Measurements from ENCODE around the gene NID1.

DNA sequence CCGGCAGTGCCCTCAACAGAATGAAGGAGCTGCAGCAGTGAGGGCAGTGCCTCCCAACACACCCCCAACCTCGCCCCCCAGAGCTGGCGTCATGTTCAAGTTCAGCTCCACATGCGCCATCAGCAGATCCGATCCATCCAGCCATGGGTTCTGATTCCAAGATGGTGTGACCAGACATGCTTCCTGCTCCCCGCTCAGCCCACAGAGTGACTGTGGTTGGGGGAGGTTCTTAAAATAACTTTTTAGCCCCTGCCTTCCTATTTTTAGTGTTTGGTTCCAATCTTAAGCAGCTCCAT lies 47.4 kb upstream of the NID1 start:
- no peak for TF ChIP-seq EZH2 (IDR thresholded peaks at IDR 0.05; ENCODE audit: insufficient read depth, low read length)
- TF ChIP-seq, protein P1, sequence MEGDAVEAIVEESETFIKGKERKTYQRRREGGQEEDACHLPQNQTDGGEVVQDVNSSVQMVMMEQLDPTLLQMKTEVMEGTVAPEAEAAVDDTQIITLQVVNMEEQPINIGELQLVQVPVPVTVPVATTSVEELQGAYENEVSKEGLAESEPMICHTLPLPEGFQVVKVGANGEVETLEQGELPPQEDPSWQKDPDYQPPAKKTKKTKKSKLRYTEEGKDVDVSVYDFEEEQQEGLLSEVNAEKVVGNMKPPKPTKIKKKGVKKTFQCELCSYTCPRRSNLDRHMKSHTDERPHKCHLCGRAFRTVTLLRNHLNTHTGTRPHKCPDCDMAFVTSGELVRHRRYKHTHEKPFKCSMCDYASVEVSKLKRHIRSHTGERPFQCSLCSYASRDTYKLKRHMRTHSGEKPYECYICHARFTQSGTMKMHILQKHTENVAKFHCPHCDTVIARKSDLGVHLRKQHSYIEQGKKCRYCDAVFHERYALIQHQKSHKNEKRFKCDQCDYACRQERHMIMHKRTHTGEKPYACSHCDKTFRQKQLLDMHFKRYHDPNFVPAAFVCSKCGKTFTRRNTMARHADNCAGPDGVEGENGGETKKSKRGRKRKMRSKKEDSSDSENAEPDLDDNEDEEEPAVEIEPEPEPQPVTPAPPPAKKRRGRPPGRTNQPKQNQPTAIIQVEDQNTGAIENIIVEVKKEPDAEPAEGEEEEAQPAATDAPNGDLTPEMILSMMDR (IDR thresholded peaks at IDR 0.05; ENCODE audit: insufficient read depth, low read depth, low read length): no peak

Measured in astrocyte (in vitro differentiated cells and primary cell).